ENCODE results near the gene DAP. TPM values are rescaled to one million over a fixed set of nuclear protein-coding genes. Genes with fewer than 3 reads are reported as not detected.

The DAP gene
- total RNA-seq, 4 donors from 2014 or later, result 52.0 to 138 (median 111) TPM

- peaks cover 0 to 4% (median 0%) of the 10 kb centered on the region in 3 donors for H3K36me3 ChIP-seq
- H3K4me1 ChIP-seq, result no peaks in the 10 kb centered on the region
- no peak for TF ChIP-seq POLR2A (IDR thresholded peaks at IDR 0.05)
- no peak for TF ChIP-seq CTCF (IDR thresholded peaks at IDR 0.05)
- no peak overlapping the region for H3K27ac ChIP-seq
- no peaks in the 10 kb centered on the region for H3K9me3 ChIP-seq
- DNase-seq, result no peak
- no peaks in the 10 kb centered on the region for H3K27me3 ChIP-seq
- H3K4me3 ChIP-seq, result no peak overlapping the region
These were observed 71.5 kb downstream of the DAP start for GRCh38 chr5:10689391-10690081.

- H3K4me1 ChIP-seq, result no peaks in the 10 kb centered on the region
- peaks cover 0 to 4% (median 0%) of the 10 kb centered on the region in 3 donors for H3K36me3 ChIP-seq
- no peak overlapping the region for H3K4me3 ChIP-seq
- H3K9me3 ChIP-seq, result no peaks in the 10 kb centered on the region
- DNase-seq, result no peak
- TF ChIP-seq POLR2A (IDR thresholded peaks at IDR 0.05) (no peak), CTCF (IDR thresholded peaks at IDR 0.05) (no peak)
- no peaks in the 10 kb centered on the region for H3K27me3 ChIP-seq
- H3K27ac ChIP-seq, result no peak overlapping the region
These were observed 72.3 kb downstream of the DAP start for GRCh38 chr5:10688651-10689171.

- no peaks in the 10 kb centered on the region for H3K27me3 ChIP-seq
- peaks cover 0 to 20% (median 0%) of the 10 kb centered on the region in 3 donors for H3K36me3 ChIP-seq
- DNase-seq, result no peak
- H3K4me3 ChIP-seq, result no peak overlapping the region
- H3K4me1 ChIP-seq, result no peaks in the 10 kb centered on the region
- H3K9me3 ChIP-seq, result no peaks in the 10 kb centered on the region
- TF ChIP-seq CTCF (IDR thresholded peaks at IDR 0.05) (no peak), POLR2A (IDR thresholded peaks at IDR 0.05) (no peak)
- no peak overlapping the region for H3K27ac ChIP-seq
These were observed 74.1 kb downstream of the DAP start for GRCh38 chr5:10686890-10687289.

DNA sequence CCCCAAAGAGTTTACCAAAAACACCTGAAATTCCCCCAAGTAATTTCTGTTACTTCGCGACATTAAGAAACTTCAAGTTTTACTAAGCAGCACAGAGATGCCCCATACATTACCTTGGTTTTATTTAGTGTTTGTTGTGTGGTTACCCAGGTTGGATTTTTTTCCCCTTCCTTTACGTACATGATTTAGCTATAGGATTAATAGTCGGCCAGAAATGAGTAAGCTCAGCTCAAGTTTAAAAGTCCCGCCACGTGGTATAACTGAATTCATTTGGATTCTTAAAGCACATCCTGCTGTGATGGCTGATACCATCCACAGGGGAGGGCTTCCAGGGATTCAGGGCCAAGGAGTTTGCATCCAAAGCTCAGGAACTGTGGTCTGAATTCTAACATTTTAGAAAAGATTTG lies 75.9 kb downstream of the DAP start:
- Histone ChIP-seq H3K9me3 (no peaks in the 10 kb centered on the region), H3K36me3 (peaks cover 0 to 38% (median 0%) of the 10 kb centered on the region in 3 donors), H3K4me3 (no peak overlapping the region), H3K4me1 (no peaks in the 10 kb centered on the region), H3K27ac (no peak overlapping the region), H3K27me3 (no peaks in the 10 kb centered on the region)
- TF ChIP-seq POLR2A (IDR thresholded peaks at IDR 0.05) (no peak), CTCF (IDR thresholded peaks at IDR 0.05) (no peak)
- DNase-seq, result no peak

- no peaks in the 10 kb centered on the region for H3K9me3 ChIP-seq
- no peak overlapping the region for H3K4me3 ChIP-seq
- no peaks in the 10 kb centered on the region for H3K27me3 ChIP-seq
- no peak for DNase-seq
- H3K36me3 ChIP-seq, result peaks cover 0 to 44% (median 0%) of the 10 kb centered on the region in 3 donors
- no peak overlapping the region for H3K27ac ChIP-seq
- no peaks in the 10 kb centered on the region for H3K4me1 ChIP-seq
- no peak for TF ChIP-seq POLR2A (IDR thresholded peaks at IDR 0.05)
- TF ChIP-seq CTCF (IDR thresholded peaks at IDR 0.05), result no peak
These were observed 76.5 kb downstream of the DAP start for GRCh38 chr5:10684303-10685086.

Data from Peyer's patch (tissue), 4 donors.